GM21717 (cell line): ENCODE measurements around the gene OCLN.
"Not testable (repeated sequence)": the region's sequence is repeated elsewhere in the genome, so short reads cannot be mapped to it uniquely, and the experiment has no call there.

ENCODE experiments used
- ATAC-seq: cut with Tn5 transposase; IDR thresholded peaks from one replicate; pipeline ENCODE4 v1.9.1; 2021; ENCODE audit warnings: mild to moderate bottlenecking, moderate library complexity; ENCODE audit not compliant: unreplicated experiment

OCLN gene

DNA sequence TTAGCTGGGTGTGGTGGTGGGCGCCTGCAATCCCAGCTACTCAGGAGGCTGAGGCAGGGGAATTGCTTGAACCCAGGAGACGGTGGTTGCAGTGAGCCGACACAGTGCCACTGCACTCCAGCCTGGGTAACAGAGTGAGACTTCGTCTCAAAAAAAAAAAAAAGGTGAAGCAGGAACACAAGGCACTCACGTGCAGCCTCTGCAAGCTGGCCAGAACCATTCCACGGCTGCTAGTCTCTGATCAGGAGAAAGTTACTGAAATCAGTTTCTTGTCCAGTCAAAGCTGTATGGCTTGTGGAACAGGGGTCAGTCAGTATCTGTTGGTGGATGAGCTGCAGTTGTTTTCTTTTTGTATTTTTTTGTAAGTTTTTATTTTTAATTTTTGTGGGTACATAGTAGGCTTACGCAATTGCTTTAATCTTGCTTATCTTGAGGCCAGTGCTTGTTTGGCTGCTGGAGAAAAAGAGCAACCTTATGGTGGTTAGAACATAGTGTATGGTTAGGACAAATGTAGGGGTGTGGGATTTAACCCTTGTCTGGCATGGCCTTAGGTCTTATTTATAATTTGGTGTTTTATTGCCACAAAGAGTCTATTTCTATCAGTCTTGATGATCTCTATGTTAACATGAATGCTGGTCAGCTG lies 34.7 kb downstream of the OCLN start:
- ATAC-seq: no peak

DNA sequence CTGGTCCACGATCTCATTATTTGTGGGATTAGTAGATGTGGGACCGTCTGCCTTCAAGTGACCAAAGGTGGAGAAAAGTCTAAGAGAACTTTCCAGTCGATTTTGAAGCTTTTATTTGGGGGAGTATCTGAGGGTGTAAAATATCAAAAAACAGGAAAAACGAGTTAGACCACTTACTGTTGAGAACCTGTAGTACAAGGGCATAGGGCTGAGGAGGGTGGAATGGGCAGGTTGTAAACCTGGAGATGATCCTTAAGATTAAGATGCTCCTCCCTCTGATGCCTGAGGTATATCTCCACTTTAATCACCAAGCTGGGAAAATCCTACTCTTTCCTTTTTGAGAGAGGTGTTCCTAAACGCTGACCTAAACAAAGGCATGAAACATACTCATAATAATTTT lies 35.4 kb downstream of the OCLN start:
- ATAC-seq: no peak

DNA sequence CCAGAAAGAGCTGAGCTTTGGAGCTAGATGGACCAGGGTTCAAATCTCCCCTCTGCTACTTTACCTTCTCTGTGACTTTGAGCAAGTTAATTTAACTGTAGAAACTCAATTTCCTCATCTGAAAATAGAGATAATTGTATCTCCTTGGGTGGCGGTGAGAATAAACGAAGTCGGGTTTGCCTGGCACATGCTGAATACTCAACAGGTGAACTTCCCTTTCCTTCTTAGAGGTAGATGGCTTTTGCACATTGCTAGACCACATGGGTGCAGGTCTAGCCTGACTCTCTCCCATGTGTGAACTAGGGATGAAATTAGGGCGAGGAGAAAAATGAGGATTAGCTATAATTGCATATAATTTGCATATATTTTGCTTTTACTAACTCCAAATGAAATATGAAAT lies 36.0 kb downstream of the OCLN start:
- no peak for ATAC-seq

DNA sequence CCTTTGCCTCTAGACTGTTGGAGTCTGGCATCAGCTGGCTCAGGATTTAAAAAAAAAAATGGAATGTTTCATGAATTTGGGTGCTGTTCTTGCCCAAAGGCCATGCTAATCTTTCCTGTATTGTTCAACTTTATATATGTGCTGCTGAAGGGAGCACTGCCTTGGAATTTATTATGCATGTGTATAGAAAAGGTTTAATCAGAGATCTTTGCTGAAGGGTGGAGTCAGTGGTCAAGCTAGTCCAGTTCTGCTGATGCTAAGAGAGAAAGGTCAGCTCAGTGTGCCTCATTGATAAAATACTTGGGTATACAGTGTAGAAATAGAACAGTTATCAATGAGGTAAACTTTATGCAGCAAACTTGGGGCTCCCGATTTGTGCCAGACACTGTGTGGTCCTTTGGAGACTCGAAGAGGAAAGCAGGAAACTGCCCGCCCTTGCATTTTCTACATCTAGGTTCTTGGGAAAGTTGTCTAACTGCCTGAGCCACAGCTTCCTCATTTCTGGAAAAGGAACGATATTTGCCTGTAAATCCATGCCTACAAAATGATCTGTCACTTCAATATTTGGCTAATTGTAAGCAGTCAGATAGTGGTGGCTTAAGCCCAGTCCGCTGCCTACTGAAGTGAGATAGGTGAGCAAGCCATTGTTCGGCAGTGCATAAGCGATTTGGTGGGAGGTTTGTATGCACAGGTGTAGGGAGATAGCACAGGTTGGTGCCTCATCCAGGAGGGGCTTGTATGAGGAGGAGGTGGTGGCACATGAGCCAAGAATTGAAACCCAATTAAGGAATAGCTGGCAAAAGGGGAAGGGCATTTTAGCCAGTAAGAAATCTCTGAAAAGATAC lies 38.2 kb downstream of the OCLN start:
- no peak for ATAC-seq

DNA sequence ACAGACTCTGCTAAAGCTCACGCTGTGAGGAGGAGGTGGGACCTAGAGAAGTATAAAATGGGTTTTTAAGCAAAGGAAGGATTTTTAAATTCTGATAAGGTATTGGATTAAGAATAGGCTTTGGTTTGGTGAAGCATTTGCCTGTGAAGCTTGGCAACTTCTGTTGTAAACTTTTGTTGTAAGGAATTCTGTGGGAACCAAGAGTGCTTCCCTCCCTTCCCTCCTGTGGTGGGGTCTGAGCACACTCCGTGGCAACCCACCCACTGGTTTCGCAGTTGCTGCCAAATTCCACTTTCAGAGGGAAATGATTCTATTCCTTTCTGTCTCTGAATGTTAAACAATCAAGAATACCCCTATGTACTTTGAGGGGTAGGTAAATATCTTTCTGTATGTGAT lies 38.8 kb downstream of the OCLN start:
- no peak for ATAC-seq

DNA sequence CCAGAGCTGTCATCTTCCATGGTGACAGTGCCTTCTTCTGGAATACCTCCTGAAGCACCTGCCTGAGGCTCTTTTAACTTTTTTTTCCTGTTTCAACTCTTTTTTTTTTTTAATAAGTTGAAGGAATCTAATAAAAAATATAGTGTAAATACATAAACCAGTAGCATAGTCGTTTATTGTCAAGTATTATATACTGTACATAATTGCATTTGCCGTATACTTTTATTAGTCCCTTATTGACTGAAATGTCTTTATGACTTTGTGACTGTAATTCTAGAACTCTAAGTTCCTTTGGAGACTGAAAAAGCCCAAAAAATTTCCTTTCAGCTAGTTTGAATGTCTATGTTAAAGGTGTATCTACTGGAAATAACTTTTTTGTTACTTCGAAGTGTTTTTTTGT lies 45.3 kb downstream of the OCLN start:
- not testable (repeated sequence) for ATAC-seq

DNA sequence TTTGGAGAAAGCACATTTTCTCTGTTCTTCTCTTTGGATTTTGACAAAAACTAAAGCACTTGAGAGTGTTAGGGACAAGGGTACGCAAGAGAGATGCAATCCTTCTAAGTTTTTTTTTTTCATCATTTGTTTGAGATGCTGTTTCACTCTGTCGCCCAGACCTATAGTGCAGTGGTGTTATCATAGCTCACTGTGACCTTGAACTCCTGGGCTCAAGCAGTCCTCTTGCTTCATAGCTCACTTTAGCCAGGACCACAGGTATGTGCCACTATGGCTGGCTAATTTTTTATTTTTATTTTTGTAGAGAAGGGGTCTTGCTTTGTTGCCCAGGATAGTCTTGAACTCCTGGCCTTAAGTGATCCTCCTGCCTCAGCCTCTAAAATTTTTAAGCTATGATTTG lies 46.1 kb downstream of the OCLN start:
- not testable (repeated sequence) for ATAC-seq

DNA sequence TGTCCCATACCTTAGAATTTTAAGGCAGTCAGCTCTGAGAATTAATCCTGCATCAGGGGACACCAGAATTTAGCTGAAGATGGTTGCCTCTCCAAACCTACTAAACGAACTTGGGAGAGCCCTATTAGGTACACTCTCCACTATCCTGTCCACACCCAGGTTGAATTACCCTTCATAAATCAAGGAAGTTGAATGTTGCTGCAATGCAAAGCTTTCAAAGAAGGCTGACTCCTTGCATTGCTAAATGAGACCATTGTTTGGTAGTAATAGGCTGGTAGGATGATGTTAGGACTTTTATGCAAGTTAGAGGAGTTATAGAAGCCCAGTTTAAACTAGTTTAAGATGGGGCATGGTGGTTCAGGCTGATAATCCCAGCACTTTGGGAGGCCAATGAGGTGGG lies 48.8 kb downstream of the OCLN start:
- not testable (repeated sequence) for ATAC-seq

DNA sequence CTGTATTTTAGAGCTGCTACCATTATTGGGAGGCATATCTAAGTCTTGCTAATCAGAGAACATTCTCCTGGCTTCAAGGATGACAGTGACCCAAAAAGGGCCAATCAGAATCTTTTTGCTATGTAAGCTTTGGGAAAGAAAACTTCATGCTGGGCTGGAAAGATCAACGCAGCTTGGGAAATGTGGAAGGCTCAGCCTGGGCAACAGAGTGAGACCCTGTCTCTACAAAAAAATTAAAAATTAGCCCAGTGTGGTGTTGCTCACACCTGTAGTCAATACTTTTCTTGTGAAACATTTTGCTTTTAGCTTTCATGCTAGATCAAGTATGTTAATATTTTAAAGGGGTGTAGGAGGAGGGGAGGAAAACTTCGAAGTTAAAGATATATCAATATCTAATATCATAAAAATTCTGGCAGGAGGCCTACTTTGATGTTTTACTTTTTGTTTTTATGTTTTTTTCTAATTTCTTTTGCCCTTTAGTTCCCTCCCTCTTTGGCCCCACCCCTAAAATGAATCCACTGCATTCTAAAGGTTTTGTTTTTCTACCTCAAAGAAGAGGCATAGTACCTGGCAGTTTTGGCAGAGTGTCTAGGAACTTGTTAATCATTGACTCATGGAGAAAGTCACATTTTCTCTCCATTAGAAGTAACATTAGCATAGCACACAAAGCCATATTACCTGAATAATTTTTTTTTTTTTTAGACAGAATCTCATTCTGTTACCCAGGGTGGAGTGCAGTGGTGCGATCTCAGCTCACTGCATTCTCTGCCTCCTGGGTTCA lies 50.4 kb downstream of the OCLN start:
- ATAC-seq: not testable (repeated sequence)

DNA sequence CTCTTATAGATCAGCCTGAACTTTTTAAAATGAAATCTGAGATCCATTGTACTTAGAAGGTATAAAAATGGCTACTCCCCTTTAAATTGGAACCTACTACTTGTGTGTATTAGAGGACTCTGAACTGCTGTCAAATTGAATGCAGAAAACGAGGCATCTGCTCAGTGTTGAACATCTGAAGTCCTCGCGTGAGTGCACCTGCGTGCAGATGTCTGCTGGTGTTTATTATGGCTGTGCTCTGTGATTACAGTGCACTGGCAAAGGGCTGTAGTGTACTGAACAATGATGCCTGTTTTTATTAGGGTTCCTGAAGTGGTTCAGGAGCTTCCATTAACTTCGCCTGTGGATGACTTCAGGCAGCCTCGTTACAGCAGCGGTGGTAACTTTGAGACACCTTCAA lies 52.0 kb downstream of the OCLN start:
- ATAC-seq: not testable (repeated sequence)

DNA sequence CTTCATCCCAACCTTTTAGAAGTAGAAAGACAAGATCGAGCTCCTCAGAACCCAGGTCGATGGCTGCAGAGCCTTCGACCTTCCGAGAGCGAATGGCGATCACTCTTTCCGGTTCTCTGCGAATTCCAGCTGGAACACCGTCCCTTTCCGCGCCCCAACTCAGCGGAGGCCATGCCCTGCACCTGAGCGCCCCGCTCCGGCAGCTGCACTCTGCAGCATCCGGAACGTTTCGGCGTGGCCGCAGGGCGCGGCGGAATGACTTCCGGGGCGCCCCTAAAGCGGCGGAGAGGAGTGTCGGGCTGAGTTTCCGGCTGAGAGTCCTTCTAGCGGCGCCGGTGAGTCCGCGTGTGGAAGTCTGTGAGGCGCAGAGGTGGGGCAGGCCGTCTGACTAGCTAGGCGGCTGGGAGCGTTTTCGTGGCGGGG lies 67.3 kb downstream of the OCLN start, which contains the start of gene GTF2H2C:
Gene GTF2H2C (plus strand): TSS at position 284 of the 423 bp plus-strand sequence. CDS start 4,942 bp downstream, outside the sequence.
- peak; percentile 96 for ATAC-seq

DNA sequence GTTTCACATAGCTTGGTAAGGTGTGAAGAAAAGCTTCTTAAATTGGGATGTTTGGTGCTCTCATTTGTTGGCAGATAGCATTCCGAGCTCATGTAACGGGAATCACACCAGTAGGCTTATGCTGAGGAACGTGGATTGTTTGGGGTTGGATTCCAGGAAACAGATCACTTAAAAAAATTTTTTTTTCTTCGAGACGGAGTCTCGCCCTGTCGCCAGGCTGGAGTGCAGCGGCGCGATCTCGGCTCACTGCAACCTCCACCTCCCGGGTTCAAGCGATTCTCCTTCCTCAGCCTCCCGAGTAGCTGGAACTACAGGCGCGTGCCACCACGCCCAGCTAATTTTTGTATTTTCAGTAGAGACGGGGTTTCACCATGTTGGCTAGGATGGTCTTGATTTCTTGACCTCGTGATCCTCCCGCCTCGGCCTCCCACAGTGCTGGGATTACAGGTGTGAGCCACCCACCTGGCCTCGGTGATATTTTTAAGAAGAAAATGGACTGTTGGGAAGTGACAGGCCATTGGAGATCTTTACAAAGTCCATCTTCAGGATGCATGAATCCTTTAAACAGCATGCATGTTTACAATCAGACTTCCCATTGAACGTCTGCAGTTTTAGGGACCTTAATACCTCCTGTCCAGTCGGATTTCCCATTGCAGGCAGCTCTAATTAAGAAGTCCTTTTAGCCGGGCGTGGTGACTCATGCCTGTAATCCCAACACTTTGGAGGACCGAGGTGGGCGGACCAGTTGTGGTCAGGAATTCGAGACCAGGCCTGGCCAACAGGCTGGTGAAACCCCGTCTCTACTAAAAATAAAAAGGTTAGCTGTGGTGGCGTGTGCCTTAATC lies 68.2 kb downstream of the OCLN start:
- ATAC-seq: not testable (repeated sequence)

DNA sequence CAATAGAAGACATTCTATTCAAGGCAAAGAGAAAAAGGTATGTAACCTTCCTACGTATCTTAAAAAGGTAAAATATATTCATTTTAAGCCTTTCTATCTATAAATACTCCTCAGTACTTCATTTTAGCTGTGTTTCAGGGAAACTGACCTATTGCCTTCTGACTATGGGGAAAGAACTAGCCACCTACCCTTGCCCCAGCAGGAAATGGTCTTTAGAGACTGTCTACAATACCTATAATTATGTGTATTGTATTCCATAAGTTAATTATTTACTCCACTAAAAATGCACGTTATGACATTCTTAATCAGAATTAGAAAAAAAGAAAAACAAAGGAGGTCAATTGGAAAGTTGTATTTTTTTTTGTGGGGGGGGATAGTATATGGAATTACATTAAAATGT lies 73.6 kb downstream of the OCLN start:
- ATAC-seq: not testable (repeated sequence)

DNA sequence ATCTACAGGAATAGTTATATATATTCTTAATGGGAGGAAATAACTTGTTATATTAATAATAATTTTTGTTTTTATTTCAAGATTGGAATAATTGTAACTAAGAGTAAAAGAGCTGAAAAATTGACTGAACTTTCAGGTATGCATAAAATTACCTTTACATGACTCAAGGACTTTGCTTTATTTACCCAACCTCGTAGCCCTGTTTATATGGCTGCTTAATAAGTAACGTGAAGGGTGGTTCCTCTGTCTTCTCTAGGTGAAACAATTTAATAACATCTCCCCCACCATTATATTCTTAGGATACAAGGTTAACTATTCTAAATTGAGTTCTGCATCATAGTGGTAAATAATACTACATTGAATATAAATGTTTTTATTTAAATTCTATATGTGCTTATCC lies 75.5 kb downstream of the OCLN start:
- ATAC-seq: not testable (repeated sequence)

DNA sequence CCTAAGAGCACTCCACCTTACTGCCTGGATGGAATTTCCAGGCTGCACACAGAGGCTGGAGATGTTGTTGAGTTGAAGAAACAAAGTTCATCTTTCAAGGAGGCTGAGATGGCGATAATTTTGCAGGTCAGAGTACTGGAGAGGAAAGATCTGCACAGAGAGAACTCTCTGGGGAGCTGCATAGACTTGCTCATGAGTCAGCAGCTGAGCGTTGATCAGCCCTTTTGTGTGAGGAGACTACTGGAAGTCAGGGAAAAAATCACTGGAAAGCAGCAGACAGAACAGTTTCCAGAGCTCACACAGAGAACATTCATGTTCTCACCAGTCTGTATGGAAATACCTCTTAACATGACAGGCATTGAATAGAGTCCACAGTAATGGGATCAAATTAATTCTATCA lies 90.8 kb downstream of the OCLN start:
- not testable (repeated sequence) for ATAC-seq

DNA sequence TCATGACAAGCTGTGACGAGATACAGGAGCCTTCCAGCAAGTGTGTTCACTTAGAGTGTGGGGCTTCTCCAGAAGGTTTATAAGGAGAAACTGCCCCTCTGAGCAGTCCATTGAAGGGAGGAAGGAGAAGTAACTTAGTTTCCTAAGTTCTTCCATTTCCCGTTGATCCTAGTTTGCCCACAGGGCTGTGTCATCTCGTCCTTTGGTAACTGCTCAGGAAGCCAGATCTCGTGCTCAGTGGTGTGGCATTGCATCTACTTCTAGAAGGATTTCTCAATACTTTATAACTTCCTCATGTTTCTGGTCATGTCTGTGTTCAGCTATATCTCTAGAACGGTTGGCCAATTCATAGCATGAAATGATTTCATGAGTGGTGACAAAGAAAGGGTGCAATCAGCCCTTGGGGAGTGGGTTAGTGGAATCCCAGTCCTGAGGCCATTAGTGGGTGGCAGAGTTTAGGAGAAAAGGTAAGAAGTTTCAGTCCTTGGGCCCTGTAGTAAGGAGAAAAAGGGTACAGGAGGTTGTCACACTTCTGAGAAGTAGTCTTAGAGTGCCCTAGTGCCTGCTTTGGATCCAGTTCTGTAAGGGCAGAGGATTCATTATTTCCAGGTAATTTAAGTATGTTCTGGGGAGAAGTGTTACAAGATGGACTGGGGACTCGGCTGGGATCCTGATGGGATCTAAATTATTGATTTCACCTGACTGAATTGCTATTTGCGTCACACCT lies 103.7 kb downstream of the OCLN start:
- ATAC-seq: not testable (repeated sequence)

DNA sequence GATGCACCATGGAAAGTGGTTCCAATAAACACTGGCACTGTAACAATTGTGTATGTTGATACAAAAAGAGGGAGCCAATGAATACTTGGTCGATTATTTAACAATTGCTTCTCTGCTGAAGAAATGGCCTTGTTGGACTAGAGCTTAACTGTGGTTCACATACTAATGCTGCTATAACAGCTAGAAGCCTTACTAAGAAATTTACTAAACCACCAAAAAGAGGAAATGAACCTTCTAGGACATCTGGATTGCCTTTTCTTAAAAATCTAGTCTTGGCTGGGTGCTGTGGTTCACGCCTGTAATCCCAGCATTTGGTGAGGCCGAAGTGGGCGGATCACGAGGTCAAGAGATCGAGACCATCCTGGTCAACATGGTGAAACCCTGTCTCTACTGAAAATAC lies 109.4 kb downstream of the OCLN start:
- ATAC-seq: peak; percentile 78

DNA sequence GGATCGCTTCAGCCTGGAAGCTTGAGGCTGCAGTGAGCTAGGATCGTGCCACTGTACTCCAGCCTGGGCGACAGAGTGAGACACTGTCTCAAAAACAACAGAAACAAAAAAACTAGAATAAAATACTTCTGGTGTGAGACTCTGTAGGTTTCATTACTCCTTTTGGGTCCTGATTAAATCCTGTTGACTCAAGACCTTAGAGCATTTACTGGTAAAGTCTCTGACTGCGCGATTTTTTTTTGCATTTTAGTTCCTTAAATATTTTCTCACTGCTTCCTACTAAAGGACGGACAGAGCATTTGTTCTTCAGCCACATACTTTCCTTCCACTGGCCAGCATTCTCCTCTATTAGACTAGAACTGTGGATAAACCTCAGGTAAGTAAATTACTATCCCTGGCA lies 114.2 kb downstream of the OCLN start:
- ATAC-seq: not testable (repeated sequence)
